T-cell (primary cell): Measurements from ENCODE around the gene STARD13. TPM values are rescaled to one million over a fixed set of nuclear protein-coding genes. Genes with fewer than 3 reads are reported as not detected.

Experiments
- ATAC-seq, 4 experiments: fragments of 200-7000 bp in 3 of 4; fragments of 150-1000 bp in 1 of 4; cut with Tn5 transposase; replicated peaks in 1 of 4; 1 replicate in 3 of 4; 2 replicates in 1 of 4; pipeline ENCODE4 v1.10.0; 2021; ENCODE audit warnings: moderate library complexity in 3 of 4, mild to moderate bottlenecking in 2 of 4, moderate number of reproducible peaks in 1 of 4
- CTCF ChIA-PET, 2 donors: fragments of 300-600 bp; sonication (Branson Sonifier 250); formaldehyde crosslinking; loops; one replicate each; lab custom pipeline; 2022; ENCODE audit warnings: antibody characterized with exemption in 2 of 2; lab: Charles Lee
- POLR2A ChIA-PET, 2 donors: fragments of 300-600 bp; sonication (Branson Sonifier 250); formaldehyde crosslinking; loops; one replicate each; lab custom pipeline; 2022; ENCODE audit warnings: antibody characterized with exemption in 2 of 2; lab: Charles Lee
- DNase-seq, 35 experiments: peaks; one replicate each; pipeline versions ENCODE4 v3.0.0 to v3.0.0-alpha.2; 2013 to 2023
- H3K27ac ChIP-seq: one replicate; pipeline ENCODE4 v1.5.1; 2013; ENCODE audit warnings: low read length
- H3K27me3 ChIP-seq, 2 experiments: replicated peaks in 1 of 2; 1 replicate in 1 of 2; 2 replicates in 1 of 2; pipeline versions ENCODE4 v1.6.1 to v1.7.0; 2013; ENCODE audit warnings: low read length in 1 of 2, mixed read lengths in 1 of 2; ENCODE audit not compliant: control insufficient read depth in 2 of 2, insufficient read depth in 2 of 2; ENCODE audit errors: extremely low read depth in 1 of 2
- H3K36me3 ChIP-seq, 2 donors: 1 replicate in 1 of 2; 2 replicates in 1 of 2; pipeline versions ENCODE4 v1.6.1 to v1.7.0; 2013; ENCODE audit warnings: low read length in 1 of 2; ENCODE audit not compliant: control insufficient read depth in 2 of 2, insufficient read depth in 1 of 2; ENCODE audit errors: extremely low read depth in 1 of 2
- H3K4me1 ChIP-seq, 2 experiments: 1 replicate in 1 of 2; 2 replicates in 1 of 2; pipeline versions ENCODE4 v1.6.1 to v1.7.0; 2013; ENCODE audit warnings: low read length in 2 of 2, mixed read lengths in 1 of 2; ENCODE audit not compliant: insufficient read depth in 2 of 2, control insufficient read depth in 1 of 2; ENCODE audit errors: extremely low read depth in 1 of 2
- H3K4me3 ChIP-seq, 2 donors: 1 replicate in 1 of 2; 2 replicates in 1 of 2; pipeline versions ENCODE4 v1.5.1 to v1.7.0; 2013; ENCODE audit warnings: mild to moderate bottlenecking in 2 of 2, low read length in 1 of 2, moderate library complexity in 1 of 2; ENCODE audit not compliant: control insufficient read depth in 1 of 2; ENCODE audit errors: extremely low read depth in 1 of 2
- H3K9me3 ChIP-seq: 2 replicates; pipeline ENCODE4 v1.7.0; 2013
- H3K27ac Mint-ChIP-seq, 2 donors: one replicate each; pipeline ENCODE4 v1.8.0; 2020 to 2021; ENCODE audit warnings: mild to moderate bottlenecking in 2 of 2, mixed read lengths in 2 of 2
- H3K27me3 Mint-ChIP-seq, 2 donors: one replicate each; pipeline ENCODE4 v1.8.0; 2021 to 2022; ENCODE audit warnings: mixed read lengths in 2 of 2
- H3K36me3 Mint-ChIP-seq: one replicate; pipeline ENCODE4 v1.8.0; 2021; ENCODE audit warnings: mixed read lengths
- H3K4me1 Mint-ChIP-seq, 3 donors: one replicate each; pipeline ENCODE4 v1.8.0; 2020 to 2022; ENCODE audit warnings: mixed read lengths in 3 of 3, mild to moderate bottlenecking in 1 of 3
- H3K4me3 Mint-ChIP-seq, 3 donors: one replicate each; pipeline ENCODE4 v1.8.0; 2020 to 2022; ENCODE audit warnings: mild to moderate bottlenecking in 3 of 3, mixed read lengths in 3 of 3, moderate library complexity in 3 of 3
- H3K9me3 Mint-ChIP-seq, 3 donors: one replicate each; pipeline ENCODE4 v1.8.0; 2020 to 2022; ENCODE audit warnings: mixed read lengths in 3 of 3
- WGBS: methylation state at CpG from one replicate; pipeline ENCODE4 v1.1.5; 2013; ENCODE audit warnings: missing lambda C conversion rate; ENCODE audit not compliant: insufficient coverage; 5-methylcytosine and 5-hydroxymethylcytosine counted together
- total RNA-seq, 35 experiments: library from RNA in 6 of 35; stranded (reverse) in 6 of 35; fragments of 120-200 nt in 1 of 35; gene quantifications; one replicate each; pipeline versions ENCODE4 v1.2.1 to v1.2.4 and lab custom pipeline; 2013 to 2026

The STARD13 gene
- total RNA-seq, 5 donors from 2014 or later (not counting 1 experiment from before 2014, with no cell fraction given), result 0.39 to 0.53 (median 0.44) TPM; not detected in 2

GRCh38 chr13:33212396-33212795, 73.2 kb downstream of the STARD13 start:
- POLR2A ChIA-PET, result no interaction called here
- no peaks in the 10 kb centered on the region for H3K36me3 ChIP-seq
- no CpG with 5 or more reads among the region's 3 CpGs for WGBS
- H3K9me3 ChIP-seq, result no peaks in the 10 kb centered on the region
- DNase-seq (no peak), ATAC-seq (no peak)
- peaks cover 9 to 17% of the 10 kb centered on the region in 2 donors for H3K27me3 Mint-ChIP-seq
- no peak overlapping the region for H3K4me3 ChIP-seq
- peaks cover 0 to 5% of the 10 kb centered on the region in 2 experiments for H3K27me3 ChIP-seq
- H3K27ac Mint-ChIP-seq, result no peak overlapping the region
- CTCF ChIA-PET, result interaction anchor here in 1 of 2 donors (0.5 kb wide), 1 partner anchor 14 kb away, joined by 3 read pairs; no protein-coding TSS in a partner anchor
- no peak overlapping the region for H3K4me3 Mint-ChIP-seq
- H3K27ac ChIP-seq, result no peak overlapping the region
- H3K4me1 Mint-ChIP-seq, result no peaks in the 10 kb centered on the region
- no peaks in the 10 kb centered on the region for H3K36me3 Mint-ChIP-seq
- no peaks in the 10 kb centered on the region for H3K9me3 Mint-ChIP-seq
- no peaks in the 10 kb centered on the region for H3K4me1 ChIP-seq

GRCh38 chr13:33210090-33210489, 75.5 kb downstream of the STARD13 start:
- Mint-ChIP-seq H3K4me1 (peaks cover 6 to 19% (median 10%) of the 10 kb centered on the region in 3 donors), H3K9me3 (no peaks in the 10 kb centered on the region), H3K4me3 (no peak overlapping the region), H3K36me3 (no peaks in the 10 kb centered on the region), H3K27ac (no peak overlapping the region), H3K27me3 (peaks cover 9 to 23% of the 10 kb centered on the region in 2 donors)
- H3K9me3 ChIP-seq, result no peaks in the 10 kb centered on the region
- no peak overlapping the region for H3K27ac ChIP-seq
- ATAC-seq (no peak), DNase-seq (no peak)
- peaks cover 0 to 8% of the 10 kb centered on the region in 2 experiments for H3K27me3 ChIP-seq
- ChIA-PET POLR2A (no interaction called here), CTCF (no interaction called here)
- H3K36me3 ChIP-seq, result no peaks in the 10 kb centered on the region
- H3K4me3 ChIP-seq, result no peak overlapping the region
- 100% methylated on average over 1 of the region's 2 CpGs for WGBS
- H3K4me1 ChIP-seq, result no peaks in the 10 kb centered on the region

GRCh38 chr13:33208290-33209220, 77.0 kb downstream of the STARD13 start:
- H3K4me3 ChIP-seq, result no peak overlapping the region
- H3K27ac ChIP-seq, result no peak overlapping the region
- Mint-ChIP-seq H3K36me3 (no peaks in the 10 kb centered on the region), H3K4me1 (peaks cover 9 to 31% (median 22%) of the 10 kb centered on the region in 3 donors), H3K27me3 (peaks cover 9 to 21% of the 10 kb centered on the region in 2 donors), H3K27ac (no peak overlapping the region), H3K9me3 (no peaks in the 10 kb centered on the region), H3K4me3 (no peak overlapping the region)
- POLR2A ChIA-PET, result no interaction called here
- peaks cover 0 to 8% of the 10 kb centered on the region in 2 experiments for H3K27me3 ChIP-seq
- 76% methylated on average over 5 of the region's 6 CpGs for WGBS
- CTCF ChIA-PET, result no interaction called here
- H3K9me3 ChIP-seq, result no peaks in the 10 kb centered on the region
- no peak for DNase-seq
- H3K36me3 ChIP-seq, result no peaks in the 10 kb centered on the region
- no peak for ATAC-seq
- H3K4me1 ChIP-seq, result no peaks in the 10 kb centered on the region

- ChIA-PET CTCF (no interaction called here), POLR2A (no interaction called here)
- DNase-seq, result no peak
- Mint-ChIP-seq H3K27ac (no peak overlapping the region), H3K4me3 (no peak overlapping the region), H3K4me1 (peaks cover 9 to 31% (median 22%) of the 10 kb centered on the region in 3 donors), H3K36me3 (no peaks in the 10 kb centered on the region), H3K27me3 (peaks cover 12 to 23% of the 10 kb centered on the region in 2 donors), H3K9me3 (no peaks in the 10 kb centered on the region)
- Histone ChIP-seq H3K4me3 (no peak overlapping the region), H3K27me3 (peaks cover 0 to 8% of the 10 kb centered on the region in 2 experiments), H3K27ac (no peak overlapping the region), H3K36me3 (no peaks in the 10 kb centered on the region), H3K4me1 (no peaks in the 10 kb centered on the region), H3K9me3 (no peaks in the 10 kb centered on the region)
- 38% methylated on average over 2 of the region's 3 CpGs for WGBS
- ATAC-seq, result no peak
Measured at GRCh38 chr13:33207615-33207961, 78.0 kb downstream of the STARD13 start.

GRCh38 chr13:33206945-33207614, 78.5 kb downstream of the STARD13 start:
- WGBS, result no CpG with 5 or more reads among the region's 5 CpGs
- H3K9me3 Mint-ChIP-seq, result no peaks in the 10 kb centered on the region
- no peaks in the 10 kb centered on the region for H3K36me3 ChIP-seq
- ChIA-PET CTCF (interaction anchor here in 1 of 2 donors (1.4 kb wide), 1 partner anchor 10 kb away, joined by 4 read pairs; no protein-coding TSS in a partner anchor), POLR2A (no interaction called here)
- H3K4me3 ChIP-seq, result no peak overlapping the region
- no peak overlapping the region for H3K4me3 Mint-ChIP-seq
- no peaks in the 10 kb centered on the region for H3K9me3 ChIP-seq
- H3K27me3 Mint-ChIP-seq, result peaks cover 17 to 27% of the 10 kb centered on the region in 2 donors
- DNase-seq, result no peak
- no peak overlapping the region for H3K27ac ChIP-seq
- H3K4me1 ChIP-seq, result no peaks in the 10 kb centered on the region
- H3K36me3 Mint-ChIP-seq, result no peaks in the 10 kb centered on the region
- peaks cover 0 to 8% of the 10 kb centered on the region in 2 experiments for H3K27me3 ChIP-seq
- no peak overlapping the region for H3K27ac Mint-ChIP-seq
- peaks cover 9 to 31% (median 22%) of the 10 kb centered on the region in 3 donors for H3K4me1 Mint-ChIP-seq
- ATAC-seq, result no peak

- no peak overlapping the region for H3K4me3 ChIP-seq
- Mint-ChIP-seq H3K27me3 (peaks cover 17 to 27% of the 10 kb centered on the region in 2 donors), H3K4me1 (peaks cover 9 to 31% (median 22%) of the 10 kb centered on the region in 3 donors), H3K4me3 (no peak overlapping the region), H3K27ac (no peak overlapping the region), H3K36me3 (no peaks in the 10 kb centered on the region), H3K9me3 (no peaks in the 10 kb centered on the region)
- no peak for ATAC-seq
- 83% methylated on average over 1 of the region's 3 CpGs for WGBS
- no peaks in the 10 kb centered on the region for H3K9me3 ChIP-seq
- POLR2A ChIA-PET, result no interaction called here
- H3K4me1 ChIP-seq, result no peaks in the 10 kb centered on the region
- CTCF ChIA-PET, result interaction anchor here in 1 of 2 donors (1.4 kb wide), 1 partner anchor 11 kb away, joined by 4 read pairs; no protein-coding TSS in a partner anchor
- H3K27me3 ChIP-seq, result peaks cover 0 to 8% of the 10 kb centered on the region in 2 experiments
- H3K36me3 ChIP-seq, result no peaks in the 10 kb centered on the region
- no peak for DNase-seq
- no peak overlapping the region for H3K27ac ChIP-seq
Measured at GRCh38 chr13:33206425-33206824, 79.1 kb downstream of the STARD13 start.
